Testis (tissue), 3 donors: ENCODE results near the gene TNFRSF9. TPM values are rescaled to one million over a fixed set of nuclear protein-coding genes. Genes with fewer than 3 reads are reported as not detected.

Experiments used
- DNase-seq: peaks from one replicate; pipeline ENCODE4 v3.0.0-alpha.2; 2019
- H3K27ac ChIP-seq, 2 donors: fragments of 200-600 bp; sonication (generic); one replicate each; pipeline ENCODE4 v1.5.1; 2019
- H3K27me3 ChIP-seq: fragments of 200-600 bp; sonication (generic); one replicate; pipeline ENCODE4 v1.5.1; 2019
- H3K36me3 ChIP-seq: fragments of 200-600 bp; sonication (generic); one replicate; pipeline ENCODE4 v1.5.1; 2017; ENCODE audit warnings: low read depth; ENCODE audit errors: missing control alignments
- H3K4me1 ChIP-seq: fragments of 200-600 bp; sonication (generic); one replicate; pipeline ENCODE4 v1.5.1; 2019
- H3K4me3 ChIP-seq, 2 donors: fragments of 200-600 bp; sonication (generic); one replicate each; pipeline ENCODE4 v1.5.1; 2017 to 2019
- H3K9me3 ChIP-seq: fragments of 200-600 bp; sonication (generic); one replicate; pipeline ENCODE4 v1.5.1; 2017
- CTCF ChIP-seq, 3 experiments: fragments of 450-650 bp in 2 of 3; fragments of 200-600 bp in 1 of 3; sonication (generic) in 1 of 3; IDR thresholded peaks; one replicate each; pipeline ENCODE4 v1.5.1; 2016 to 2019; ENCODE audit warnings: antibody characterized with exemption in 3 of 3, mild to moderate bottlenecking in 2 of 3, moderate library complexity in 1 of 3
- POLR2A ChIP-seq: fragments of 450-650 bp; IDR thresholded peaks from one replicate; pipeline ENCODE4 v1.6.1; 2017; ENCODE audit warnings: antibody characterized with exemption, mild to moderate bottlenecking, moderate library complexity
- WGBS, 2 donors: methylation state at CpG; one replicate each; pipeline ENCODE4 v1.1.5; 2018; 5-methylcytosine and 5-hydroxymethylcytosine counted together
- intact Hi-C: fragments of 100-400 bp; cut with DNase I; formaldehyde crosslinking; loops from one replicate; pipeline ENCODE4 v1.15.1; 2023; ENCODE audit warnings: low total_unique reads
- polyA plus RNA-seq: library from polyadenylated mRNA; stranded (reverse); fragments of 350-450 nt; fragmentation: Illumina TruSeq; extraction: RNeasy Lipid Tissue Mini Kit (QIAGEN cat#74804); gene quantifications from one replicate; pipeline ENCODE4 v1.2.3, GENCODE V29; 2014; ENCODE audit warnings: low read depth, low replicate concordance; ENCODE audit not compliant: insufficient read depth
- total RNA-seq, 2 donors: library from RNA; depleted of rRNA; stranded (reverse); fragments of >200 nt; gene quantifications; one replicate each; pipeline ENCODE4 v1.2.3, GENCODE V29; 2016

The TNFRSF9 gene
- total and polyA plus RNA-seq, 3 donors from 2014 or later, result 0.06 to 0.24 (median 0.08) TPM

GRCh38 chr1:7984811-7985210 lies 44.2 kb upstream of the TNFRSF9 start:
- no peak for TF ChIP-seq POLR2A
- no peak for TF ChIP-seq CTCF (IDR thresholded peaks at IDR 0.05)
- intact Hi-C loops, result loop anchor here (10.0 kb wide), 1 partner anchor 330 kb away; the partner anchor contains the start of gene SLC45A1
- H3K4me1 ChIP-seq, result peaks cover 6% of the 10 kb centered on the region
- H3K27me3 ChIP-seq, result no peaks in the 10 kb centered on the region
- WGBS, 2 donors, result 91 to 94% methylated on average over 15 of the region's 15 CpGs
- no peaks in the 10 kb centered on the region for H3K36me3 ChIP-seq
- H3K27ac ChIP-seq, result no peak overlapping the region
- H3K9me3 ChIP-seq, result no peaks in the 10 kb centered on the region
- no peak overlapping the region for H3K4me3 ChIP-seq
- DNase-seq, result no peak

- intact Hi-C loops, result loop anchor here (10.0 kb wide), 1 partner anchor 332 kb away; the partner anchor contains the start of gene SLC45A1
- 83 to 87% methylated on average over 14 to 15 of the region's 15 CpGs for WGBS, 2 donors
These were observed 42.6 kb upstream of the TNFRSF9 start for GRCh38 chr1:7983086-7983778.

GRCh38 chr1:7980984-7981383 lies 40.3 kb upstream of the TNFRSF9 start:
- DNase-seq, result no peak
- intact Hi-C loops, result loop anchor here (10.0 kb wide), 1 partner anchor 334 kb away; the partner anchor contains the start of gene SLC45A1
- no peaks in the 10 kb centered on the region for H3K9me3 ChIP-seq
- no peaks in the 10 kb centered on the region for H3K36me3 ChIP-seq
- peaks cover 6% of the 10 kb centered on the region for H3K4me1 ChIP-seq
- no peaks in the 10 kb centered on the region for H3K27me3 ChIP-seq
- H3K4me3 ChIP-seq, result no peak overlapping the region
- 80 to 95% methylated on average over 7 of the region's 7 CpGs for WGBS, 2 donors
- TF ChIP-seq CTCF (IDR thresholded peaks at IDR 0.05), result no peak
- no peak for TF ChIP-seq POLR2A
- no peak overlapping the region for H3K27ac ChIP-seq

More at GRCh38 chr1:7983086-7983778, 42.6 kb upstream of the TNFRSF9 start:
- Histone ChIP-seq H3K36me3 (no peaks in the 10 kb centered on the region), H3K27ac (no peak overlapping the region), H3K27me3 (no peaks in the 10 kb centered on the region), H3K4me3 (no peak overlapping the region), H3K9me3 (no peaks in the 10 kb centered on the region), H3K4me1 (peaks cover 6% of the 10 kb centered on the region)
- no peak for DNase-seq
- TF ChIP-seq CTCF (IDR thresholded peaks at IDR 0.05), result no peak
- no peak for TF ChIP-seq POLR2A

- intact Hi-C loops, result no loop called here
- no peaks in the 10 kb centered on the region for H3K36me3 ChIP-seq
These were observed 34.7 kb upstream of the TNFRSF9 start for GRCh38 chr1:7975212-7975865.

More at GRCh38 chr1:7975212-7975865, 34.7 kb upstream of the TNFRSF9 start:
- WGBS, 2 donors, result 58% methylated on average over 8 of the region's 8 CpGs
- Histone ChIP-seq H3K27me3 (no peaks in the 10 kb centered on the region), H3K27ac (peak overlapping the region in 1 of 2 donors; percentile 36), H3K4me1 (no peaks in the 10 kb centered on the region), H3K4me3 (no peak overlapping the region), H3K9me3 (no peaks in the 10 kb centered on the region)
- peak; percentile 83 for DNase-seq
- peak; percentile 74 to 80 (median 76) for TF ChIP-seq CTCF (IDR thresholded peaks at IDR 0.05)
- TF ChIP-seq POLR2A, result no peak
